HEK293 (cell line): ENCODE measurements around the gene CYBRD1.

Source experiments
- CTCF ChIA-PET: fragments of 350-600 bp; formaldehyde crosslinking; extraction: SDS; loops from one replicate; lab custom pipeline; 2021; ENCODE audit warnings: antibody characterized with exemption; lab: Yijun Ruan, JAX
- POLR2A ChIA-PET: fragments of 300-600 bp; formaldehyde crosslinking; extraction: SDS; loops from one replicate; lab custom pipeline; 2020; ENCODE audit warnings: antibody characterized with exemption, inconsistent platforms; lab: Yijun Ruan, JAX
- H3K27ac ChIP-seq: fragments of 200-500 bp; sonication (Bioruptor generic); 2 replicates; pipeline ENCODE4 v1.5.1; 2014; ENCODE audit warnings: low read depth, low read length, control low read depth, inconsistent platforms; ENCODE audit errors: extremely low read depth
- H3K36me3 ChIP-seq, 2 experiments: fragments of 200-500 bp in 1 of 2; sonication (Bioruptor generic) in 1 of 2; 1 replicate in 1 of 2; 2 replicates in 1 of 2; pipeline ENCODE4 v1.5.1; 2014 to 2017; ENCODE audit warnings: inconsistent platforms in 2 of 2, low read length in 2 of 2; ENCODE audit not compliant: control insufficient read depth in 2 of 2, insufficient read depth in 1 of 2
- H3K4me1 ChIP-seq: fragments of 200-500 bp; sonication (Bioruptor generic); 2 replicates; pipeline ENCODE4 v1.5.1; 2014; ENCODE audit warnings: mild to moderate bottlenecking, low read length, inconsistent platforms; ENCODE audit not compliant: control insufficient read depth, insufficient read depth
- H3K4me3 ChIP-seq: 2 replicates; pipeline ENCODE4 v1.5.1; 2011; ENCODE audit warnings: low read depth, mild to moderate bottlenecking, control low read depth, low read length, moderate library complexity
- H3K9me3 ChIP-seq: fragments of 200-500 bp; sonication (Bioruptor generic); 2 replicates; pipeline ENCODE4 v1.5.1; 2014; ENCODE audit warnings: low read depth, low read length, inconsistent platforms; ENCODE audit not compliant: control insufficient read depth, insufficient read depth
- OSR2 ChIP-seq: fragments of 450-650 bp; formaldehyde crosslinking; IDR thresholded peaks from 2 replicates; pipeline ENCODE4 v1.5.1; 2016; ENCODE audit warnings: missing biosample characterization, missing genetic modification characterization
- REST ChIP-seq: fragments of 450-650 bp; formaldehyde crosslinking; IDR thresholded peaks from 2 replicates; pipeline ENCODE4 v1.5.1; 2016; ENCODE audit warnings: missing biosample characterization, missing genetic modification characterization
- SP7 ChIP-seq: fragments of 450-650 bp; formaldehyde crosslinking; IDR thresholded peaks from 2 replicates; pipeline ENCODE4 v1.5.1; 2016; ENCODE audit warnings: missing biosample characterization, missing genetic modification characterization
- ZBTB44 ChIP-seq: fragments of 450-650 bp; IDR thresholded peaks from 2 replicates; pipeline ENCODE4 v1.5.1; 2018; ENCODE audit warnings: missing biosample characterization, mild to moderate bottlenecking, missing genetic modification characterization
- ZNF221 ChIP-seq: fragments of 450-650 bp; formaldehyde crosslinking; IDR thresholded peaks from 2 replicates; pipeline ENCODE4 v1.5.1; 2017; ENCODE audit warnings: missing biosample characterization, missing genetic modification characterization, borderline replicate concordance
- ZNF24 ChIP-seq: fragments of 450-650 bp; formaldehyde crosslinking; IDR thresholded peaks from 2 replicates; pipeline ENCODE4 v1.5.1; 2016; ENCODE audit warnings: missing biosample characterization, missing genetic modification characterization
- ZNF292 ChIP-seq: fragments of 450-650 bp; formaldehyde crosslinking; IDR thresholded peaks from 2 replicates; pipeline ENCODE4 v1.5.1; 2016; ENCODE audit warnings: low read depth, missing biosample characterization, missing genetic modification characterization, borderline replicate concordance
- ZNF416 ChIP-seq: fragments of 450-650 bp; formaldehyde crosslinking; IDR thresholded peaks from 2 replicates; pipeline ENCODE4 v1.5.1; 2016; ENCODE audit warnings: missing biosample characterization, missing genetic modification characterization
- ZNF555 ChIP-seq: fragments of 450-650 bp; formaldehyde crosslinking; conservative IDR thresholded peaks from 2 replicates; pipeline ENCODE4 v1.5.1; 2017; ENCODE audit warnings: missing biosample characterization, mild to moderate bottlenecking, missing genetic modification characterization, inconsistent platforms
- ZNF621 ChIP-seq: fragments of 450-650 bp; formaldehyde crosslinking; IDR thresholded peaks from 2 replicates; pipeline ENCODE4 v1.5.1; 2017; ENCODE audit warnings: missing biosample characterization, missing genetic modification characterization
- ZSCAN30 ChIP-seq: fragments of 450-650 bp; IDR thresholded peaks from 2 replicates; pipeline ENCODE4 v1.5.1; 2018; ENCODE audit warnings: missing biosample characterization, mild to moderate bottlenecking, missing genetic modification characterization, moderate library complexity
- TF ChIP-seq, protein P1 (sequence below): fragments of 450-650 bp; formaldehyde crosslinking; IDR thresholded peaks from 2 replicates; pipeline ENCODE4 v1.5.1; 2016; ENCODE audit warnings: missing biosample characterization, missing genetic modification characterization, borderline replicate concordance

CYBRD1 gene

DNA sequence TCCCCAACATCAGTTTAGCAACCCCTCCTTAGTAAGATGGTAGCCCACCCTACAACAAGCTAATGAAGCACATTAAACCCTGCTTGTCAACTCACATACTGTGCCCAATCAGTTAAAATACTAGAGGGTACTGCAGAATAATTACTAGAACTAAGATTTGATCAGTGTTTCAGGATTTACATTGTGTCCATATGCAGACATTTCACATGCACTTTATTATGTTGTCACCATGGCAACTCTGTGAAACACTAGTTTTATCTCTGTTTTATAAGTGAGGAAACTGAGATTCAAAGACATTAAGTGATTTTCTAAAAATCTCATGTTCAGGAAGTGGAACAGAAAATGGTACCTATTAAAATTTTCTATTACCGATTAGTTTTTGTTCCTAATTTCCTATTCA, 61.7 kb downstream of the CYBRD1 start (continued):
- TF ChIP-seq, protein P1, sequence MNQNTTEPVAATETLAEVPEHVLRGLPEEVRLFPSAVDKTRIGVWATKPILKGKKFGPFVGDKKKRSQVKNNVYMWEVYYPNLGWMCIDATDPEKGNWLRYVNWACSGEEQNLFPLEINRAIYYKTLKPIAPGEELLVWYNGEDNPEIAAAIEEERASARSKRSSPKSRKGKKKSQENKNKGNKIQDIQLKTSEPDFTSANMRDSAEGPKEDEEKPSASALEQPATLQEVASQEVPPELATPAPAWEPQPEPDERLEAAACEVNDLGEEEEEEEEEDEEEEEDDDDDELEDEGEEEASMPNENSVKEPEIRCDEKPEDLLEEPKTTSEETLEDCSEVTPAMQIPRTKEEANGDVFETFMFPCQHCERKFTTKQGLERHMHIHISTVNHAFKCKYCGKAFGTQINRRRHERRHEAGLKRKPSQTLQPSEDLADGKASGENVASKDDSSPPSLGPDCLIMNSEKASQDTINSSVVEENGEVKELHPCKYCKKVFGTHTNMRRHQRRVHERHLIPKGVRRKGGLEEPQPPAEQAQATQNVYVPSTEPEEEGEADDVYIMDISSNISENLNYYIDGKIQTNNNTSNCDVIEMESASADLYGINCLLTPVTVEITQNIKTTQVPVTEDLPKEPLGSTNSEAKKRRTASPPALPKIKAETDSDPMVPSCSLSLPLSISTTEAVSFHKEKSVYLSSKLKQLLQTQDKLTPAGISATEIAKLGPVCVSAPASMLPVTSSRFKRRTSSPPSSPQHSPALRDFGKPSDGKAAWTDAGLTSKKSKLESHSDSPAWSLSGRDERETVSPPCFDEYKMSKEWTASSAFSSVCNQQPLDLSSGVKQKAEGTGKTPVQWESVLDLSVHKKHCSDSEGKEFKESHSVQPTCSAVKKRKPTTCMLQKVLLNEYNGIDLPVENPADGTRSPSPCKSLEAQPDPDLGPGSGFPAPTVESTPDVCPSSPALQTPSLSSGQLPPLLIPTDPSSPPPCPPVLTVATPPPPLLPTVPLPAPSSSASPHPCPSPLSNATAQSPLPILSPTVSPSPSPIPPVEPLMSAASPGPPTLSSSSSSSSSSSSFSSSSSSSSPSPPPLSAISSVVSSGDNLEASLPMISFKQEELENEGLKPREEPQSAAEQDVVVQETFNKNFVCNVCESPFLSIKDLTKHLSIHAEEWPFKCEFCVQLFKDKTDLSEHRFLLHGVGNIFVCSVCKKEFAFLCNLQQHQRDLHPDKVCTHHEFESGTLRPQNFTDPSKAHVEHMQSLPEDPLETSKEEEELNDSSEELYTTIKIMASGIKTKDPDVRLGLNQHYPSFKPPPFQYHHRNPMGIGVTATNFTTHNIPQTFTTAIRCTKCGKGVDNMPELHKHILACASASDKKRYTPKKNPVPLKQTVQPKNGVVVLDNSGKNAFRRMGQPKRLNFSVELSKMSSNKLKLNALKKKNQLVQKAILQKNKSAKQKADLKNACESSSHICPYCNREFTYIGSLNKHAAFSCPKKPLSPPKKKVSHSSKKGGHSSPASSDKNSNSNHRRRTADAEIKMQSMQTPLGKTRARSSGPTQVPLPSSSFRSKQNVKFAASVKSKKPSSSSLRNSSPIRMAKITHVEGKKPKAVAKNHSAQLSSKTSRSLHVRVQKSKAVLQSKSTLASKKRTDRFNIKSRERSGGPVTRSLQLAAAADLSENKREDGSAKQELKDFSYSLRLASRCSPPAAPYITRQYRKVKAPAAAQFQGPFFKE (tag by site-specific recombination), result no peak
- TF ChIP-seq ZNF292 (tag by site-specific recombination), result no peak
- no peak for TF ChIP-seq ZSCAN30 (tag by site-specific recombination)
- TF ChIP-seq ZNF555 (tag by site-specific recombination), result no peak
- TF ChIP-seq ZNF24 (tag by site-specific recombination), result no peak

DNA sequence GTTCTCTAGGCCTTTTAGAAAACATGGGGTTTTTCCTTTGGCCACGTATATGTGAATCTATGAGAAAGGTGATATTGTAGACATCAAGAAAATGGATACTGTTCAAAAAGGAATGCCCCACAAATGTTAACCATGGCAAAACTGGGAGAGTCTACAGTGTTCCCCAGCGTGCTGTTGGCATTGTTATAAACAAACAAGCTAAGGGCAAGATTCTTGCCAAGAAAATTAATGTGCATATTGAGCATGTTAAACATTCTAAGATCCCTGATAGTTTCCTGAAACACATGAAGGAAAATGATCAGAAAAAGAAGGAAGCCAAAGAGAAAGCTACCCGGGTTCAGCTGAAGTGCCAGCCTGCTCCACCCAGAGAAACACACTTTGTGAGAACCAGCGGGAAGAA, 64.9 kb downstream of the CYBRD1 start:
- no peak overlapping the region for H3K27ac ChIP-seq
- CTCF ChIA-PET, result interaction anchor here (0.8 to 4.2 kb wide), 4 partner anchors 11 to 584 kb away, joined by 4 to 31 read pairs (median 4); no protein-coding TSS in a partner anchor
- H3K4me3 ChIP-seq, result no peak overlapping the region
- H3K36me3 ChIP-seq, result no peaks in the 10 kb centered on the region
- TF ChIP-seq SP7, result no peak
- TF ChIP-seq ZNF221 (tag by site-specific recombination), result no peak
- TF ChIP-seq REST, result no peak
- TF ChIP-seq ZBTB44 (tag by site-specific recombination), result no peak
- TF ChIP-seq OSR2 (tag by site-specific recombination), result no peak
- TF ChIP-seq ZNF555 (tag by site-specific recombination), result no peak
- no peak for TF ChIP-seq ZNF416
- no peak for TF ChIP-seq ZNF621 (tag by site-specific recombination)
- TF ChIP-seq, all 188 proteins: peak for 0
- H3K9me3 ChIP-seq, result no peaks in the 10 kb centered on the region
- H3K4me1 ChIP-seq, result no peaks in the 10 kb centered on the region
- POLR2A ChIA-PET, result interaction anchor here (0.6 kb wide), 1 partner anchor 558 kb away, joined by 4 read pairs; no protein-coding TSS in a partner anchor
